Mesothelial cell of epicardium (in vitro differentiated cells): ENCODE data around the gene GABRD. TPM values are rescaled to one million over a fixed set of nuclear protein-coding genes. Genes with fewer than 3 reads are reported as not detected.

Source experiments
- DNase-seq, 2 experiments: peaks; one replicate each; pipeline ENCODE4 v3.0.0; 2021; ENCODE audit warnings: low spot score in 2 of 2; ENCODE audit not compliant: unreplicated experiment in 2 of 2
- H3K27ac Mint-ChIP-seq: 2 replicates; pipeline ENCODE4 v1.8.0; 2021; ENCODE audit warnings: mixed read lengths
- H3K27me3 Mint-ChIP-seq: 2 replicates; pipeline ENCODE4 v1.8.0; 2021; ENCODE audit warnings: low read depth, mixed read lengths
- H3K36me3 Mint-ChIP-seq: 2 replicates; pipeline ENCODE4 v1.8.0; 2021; ENCODE audit warnings: mixed read lengths
- H3K4me1 Mint-ChIP-seq: 2 replicates; pipeline ENCODE4 v1.8.0; 2021; ENCODE audit warnings: mixed read lengths
- H3K4me3 Mint-ChIP-seq: 2 replicates; pipeline ENCODE4 v1.8.0; 2021; ENCODE audit warnings: mild to moderate bottlenecking, moderate library complexity, mixed read lengths
- H3K9me3 Mint-ChIP-seq: 2 replicates; pipeline ENCODE4 v1.8.0; 2021; ENCODE audit warnings: mixed read lengths
- total RNA-seq: library from RNA; stranded (reverse); gene quantifications from 3 replicates; pipeline ENCODE4 v1.2.1, GENCODE V29; 2021
- TF ChIP-seq, protein P1 (sequence below): fragments of 200-600 bp; sonication (generic); IDR thresholded peaks from one replicate; pipeline ENCODE4 v1.5.0; 2021; ENCODE audit warnings: antibody characterized with exemption; ENCODE audit not compliant: unreplicated experiment

Gene GABRD
- total RNA-seq, 1 donor from 2014 or later, result 0.09 TPM

DNA sequence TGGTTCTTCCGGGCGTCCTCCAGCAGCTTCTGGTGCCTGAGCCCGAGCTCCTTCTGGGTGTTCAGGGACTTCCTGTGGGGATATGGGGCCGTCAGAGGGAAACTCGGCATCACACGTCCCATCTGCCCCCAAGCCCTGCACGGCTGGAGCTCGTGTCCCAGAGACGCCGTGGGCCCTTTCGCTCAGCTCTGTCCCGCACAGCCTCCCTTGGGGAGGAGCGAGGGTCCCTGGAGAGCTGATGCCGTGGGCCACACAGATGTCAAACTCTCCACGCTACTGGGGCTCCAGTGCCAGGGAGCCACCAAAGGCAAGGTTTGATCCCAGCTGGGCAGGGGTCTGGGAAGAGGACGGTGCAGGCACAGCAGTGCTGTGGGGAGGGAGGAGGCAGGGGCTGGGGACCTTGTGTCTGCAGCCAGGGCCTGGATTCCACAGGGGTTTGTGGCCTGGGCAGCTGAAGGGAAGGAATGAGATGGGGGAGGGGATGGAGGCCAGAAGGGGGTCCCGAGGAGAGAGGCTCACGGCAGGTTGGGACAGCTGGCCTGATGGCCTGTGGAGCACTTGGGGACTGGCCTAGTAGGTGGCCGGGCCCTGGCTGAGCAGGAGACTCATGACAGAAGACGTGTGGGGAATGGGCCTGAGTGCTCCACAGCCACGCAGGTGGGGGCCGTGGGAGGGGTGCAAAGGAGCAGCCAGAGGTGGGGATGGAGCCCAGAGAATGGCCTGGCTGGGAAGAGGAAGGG is 46.0 kb upstream of the GABRD start:
- Mint-ChIP-seq H3K4me3 (no peak overlapping the region), H3K27me3 (peaks cover 25% of the 10 kb centered on the region), H3K4me1 (no peaks in the 10 kb centered on the region), H3K36me3 (no peaks in the 10 kb centered on the region), H3K9me3 (no peaks in the 10 kb centered on the region), H3K27ac (no peak overlapping the region)
- TF ChIP-seq, protein P1, sequence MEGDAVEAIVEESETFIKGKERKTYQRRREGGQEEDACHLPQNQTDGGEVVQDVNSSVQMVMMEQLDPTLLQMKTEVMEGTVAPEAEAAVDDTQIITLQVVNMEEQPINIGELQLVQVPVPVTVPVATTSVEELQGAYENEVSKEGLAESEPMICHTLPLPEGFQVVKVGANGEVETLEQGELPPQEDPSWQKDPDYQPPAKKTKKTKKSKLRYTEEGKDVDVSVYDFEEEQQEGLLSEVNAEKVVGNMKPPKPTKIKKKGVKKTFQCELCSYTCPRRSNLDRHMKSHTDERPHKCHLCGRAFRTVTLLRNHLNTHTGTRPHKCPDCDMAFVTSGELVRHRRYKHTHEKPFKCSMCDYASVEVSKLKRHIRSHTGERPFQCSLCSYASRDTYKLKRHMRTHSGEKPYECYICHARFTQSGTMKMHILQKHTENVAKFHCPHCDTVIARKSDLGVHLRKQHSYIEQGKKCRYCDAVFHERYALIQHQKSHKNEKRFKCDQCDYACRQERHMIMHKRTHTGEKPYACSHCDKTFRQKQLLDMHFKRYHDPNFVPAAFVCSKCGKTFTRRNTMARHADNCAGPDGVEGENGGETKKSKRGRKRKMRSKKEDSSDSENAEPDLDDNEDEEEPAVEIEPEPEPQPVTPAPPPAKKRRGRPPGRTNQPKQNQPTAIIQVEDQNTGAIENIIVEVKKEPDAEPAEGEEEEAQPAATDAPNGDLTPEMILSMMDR, result no peak
- no peak for DNase-seq

DNA sequence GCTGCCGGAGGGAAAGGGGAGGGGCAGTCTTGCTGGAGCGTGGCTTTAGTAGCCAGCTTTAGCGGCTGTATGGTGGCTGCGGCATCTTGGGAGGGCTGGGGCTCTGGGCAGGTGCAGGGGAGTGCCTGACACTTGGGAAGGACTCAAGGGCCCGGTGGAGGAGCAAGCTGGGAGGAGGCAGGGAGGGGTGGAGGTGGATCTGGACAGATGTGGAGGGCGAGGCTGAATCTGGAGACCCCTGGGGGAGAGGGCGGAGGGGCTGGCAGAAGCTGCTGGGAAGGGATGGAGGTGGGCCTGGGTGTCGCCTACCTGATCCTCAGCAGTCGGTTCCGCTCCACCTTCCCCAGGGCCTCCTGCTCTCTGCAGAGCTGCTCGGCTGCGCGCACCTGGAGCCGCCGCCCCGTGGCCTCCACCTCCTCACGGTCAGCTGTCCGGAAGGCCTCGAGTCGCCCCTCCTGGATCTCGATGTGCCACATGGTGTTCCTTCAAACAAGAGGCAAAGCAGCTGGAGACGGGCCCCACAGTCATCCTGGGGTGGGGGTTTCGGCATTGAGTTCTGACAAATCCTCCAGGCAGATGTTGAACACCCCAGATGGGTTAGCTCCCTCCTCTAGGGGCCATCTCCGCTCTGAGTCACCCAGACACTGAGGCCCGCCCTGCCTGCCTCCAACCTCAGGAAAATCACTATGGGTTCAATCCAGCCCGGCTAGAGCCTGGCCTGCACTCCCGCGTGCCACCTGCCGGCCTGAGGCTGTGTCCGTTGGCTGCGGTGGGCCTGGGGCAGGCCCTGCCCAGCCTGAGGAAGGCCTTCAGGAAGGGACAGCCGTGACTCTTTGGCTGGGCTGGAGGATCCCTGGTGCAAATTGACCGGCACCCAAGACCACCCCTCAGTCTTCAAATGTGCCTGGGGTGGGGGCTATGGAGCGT is 45.2 kb upstream of the GABRD start:
- Mint-ChIP-seq H3K36me3 (no peaks in the 10 kb centered on the region), H3K9me3 (no peaks in the 10 kb centered on the region), H3K4me3 (no peak overlapping the region), H3K4me1 (no peaks in the 10 kb centered on the region), H3K27me3 (peaks cover 25% of the 10 kb centered on the region), H3K27ac (no peak overlapping the region)
- TF ChIP-seq, protein P1, result no peak
- DNase-seq, result no peak

DNA sequence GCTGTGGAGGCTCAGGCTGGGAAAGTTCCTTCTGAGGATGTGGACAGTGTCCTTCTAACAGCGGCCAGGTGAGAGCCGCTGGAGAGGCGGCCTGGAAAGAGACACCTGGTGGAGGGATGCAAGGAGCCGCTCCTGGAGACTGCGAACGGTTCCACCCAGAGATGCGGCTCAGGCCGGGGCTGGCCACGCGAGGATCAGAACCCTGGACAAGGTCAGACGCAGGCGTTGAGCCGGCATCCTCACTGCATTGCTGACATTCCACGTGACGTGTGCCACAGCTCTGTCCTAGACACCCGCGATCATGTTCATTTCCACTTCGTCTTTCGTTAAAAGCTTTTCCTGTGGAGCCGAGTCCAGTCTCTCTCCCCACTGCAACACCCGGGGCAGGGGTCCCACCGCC is 44.3 kb upstream of the GABRD start:
- H3K36me3 Mint-ChIP-seq, result no peaks in the 10 kb centered on the region
- TF ChIP-seq, protein P1, result no peak
- DNase-seq, result no peak
- H3K4me3 Mint-ChIP-seq, result no peak overlapping the region
- no peaks in the 10 kb centered on the region for H3K4me1 Mint-ChIP-seq
- H3K9me3 Mint-ChIP-seq, result no peaks in the 10 kb centered on the region
- peaks cover 25% of the 10 kb centered on the region for H3K27me3 Mint-ChIP-seq
- no peak overlapping the region for H3K27ac Mint-ChIP-seq

DNA sequence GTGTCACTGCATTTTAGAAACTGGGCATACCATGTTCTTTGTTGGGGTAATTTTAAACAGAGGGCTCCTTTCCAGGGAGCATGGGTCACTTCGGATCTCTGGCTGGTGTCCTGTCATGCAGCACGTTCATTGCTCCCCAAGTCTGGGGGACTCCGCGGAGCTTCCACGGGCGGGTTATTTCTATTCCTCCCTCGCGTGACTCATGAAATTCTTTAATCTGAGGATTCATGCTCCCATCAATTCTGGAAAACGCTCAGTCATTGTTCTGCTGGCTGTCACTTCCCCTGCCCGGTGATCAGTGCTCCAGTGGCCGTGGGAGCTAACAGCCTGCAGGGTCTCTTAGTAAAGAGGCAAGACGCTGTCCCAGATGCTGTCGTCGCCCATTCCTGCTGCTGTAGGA is 43.6 kb upstream of the GABRD start:
- Mint-ChIP-seq H3K9me3 (no peaks in the 10 kb centered on the region), H3K36me3 (no peaks in the 10 kb centered on the region), H3K4me1 (no peaks in the 10 kb centered on the region), H3K27me3 (peaks cover 25% of the 10 kb centered on the region), H3K4me3 (no peak overlapping the region), H3K27ac (no peak overlapping the region)
- DNase-seq, result no peak
- TF ChIP-seq, protein P1, result no peak

DNA sequence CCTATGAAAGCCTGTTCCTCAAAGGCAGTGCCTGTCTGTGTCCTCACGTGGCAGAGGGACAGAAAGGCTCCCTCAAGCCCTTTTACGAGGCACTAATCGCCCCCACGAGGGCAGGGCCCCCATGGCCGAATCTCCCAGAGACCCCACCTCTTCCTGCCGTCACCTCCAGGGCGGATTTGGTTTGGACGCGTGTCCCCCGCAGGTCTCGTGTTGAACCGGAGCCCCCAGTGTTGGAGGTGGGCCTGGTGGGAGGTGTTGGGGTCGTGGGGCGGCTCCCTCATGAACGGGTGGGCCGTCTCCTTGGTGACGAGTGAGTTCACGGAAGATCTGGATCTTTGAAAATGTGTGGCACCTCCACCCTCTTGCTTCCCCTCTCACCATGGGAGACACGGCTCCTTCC is 43.1 kb upstream of the GABRD start:
- TF ChIP-seq, protein P1, result no peak
- Mint-ChIP-seq H3K27me3 (peaks cover 25% of the 10 kb centered on the region), H3K4me3 (no peak overlapping the region), H3K4me1 (no peaks in the 10 kb centered on the region), H3K27ac (no peak overlapping the region), H3K9me3 (no peaks in the 10 kb centered on the region), H3K36me3 (no peaks in the 10 kb centered on the region)
- DNase-seq, result no peak
